ENCODE results near the gene F11R.

- TF ChIP-seq, protein P1, sequence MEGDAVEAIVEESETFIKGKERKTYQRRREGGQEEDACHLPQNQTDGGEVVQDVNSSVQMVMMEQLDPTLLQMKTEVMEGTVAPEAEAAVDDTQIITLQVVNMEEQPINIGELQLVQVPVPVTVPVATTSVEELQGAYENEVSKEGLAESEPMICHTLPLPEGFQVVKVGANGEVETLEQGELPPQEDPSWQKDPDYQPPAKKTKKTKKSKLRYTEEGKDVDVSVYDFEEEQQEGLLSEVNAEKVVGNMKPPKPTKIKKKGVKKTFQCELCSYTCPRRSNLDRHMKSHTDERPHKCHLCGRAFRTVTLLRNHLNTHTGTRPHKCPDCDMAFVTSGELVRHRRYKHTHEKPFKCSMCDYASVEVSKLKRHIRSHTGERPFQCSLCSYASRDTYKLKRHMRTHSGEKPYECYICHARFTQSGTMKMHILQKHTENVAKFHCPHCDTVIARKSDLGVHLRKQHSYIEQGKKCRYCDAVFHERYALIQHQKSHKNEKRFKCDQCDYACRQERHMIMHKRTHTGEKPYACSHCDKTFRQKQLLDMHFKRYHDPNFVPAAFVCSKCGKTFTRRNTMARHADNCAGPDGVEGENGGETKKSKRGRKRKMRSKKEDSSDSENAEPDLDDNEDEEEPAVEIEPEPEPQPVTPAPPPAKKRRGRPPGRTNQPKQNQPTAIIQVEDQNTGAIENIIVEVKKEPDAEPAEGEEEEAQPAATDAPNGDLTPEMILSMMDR (conservative IDR thresholded peaks at IDR 0.05; ENCODE audit: low read depth, low read length): no peak
- TF ChIP-seq MAFK (IDR thresholded peaks at IDR 0.05; ENCODE audit: low read depth, low read length) (no peak), RFX5 (IDR thresholded peaks at IDR 0.05; ENCODE audit: low read depth, low read length) (no peak), RAD21 (IDR thresholded peaks at IDR 0.05; ENCODE audit: low read length) (no peak), BHLHE40 (IDR thresholded peaks at IDR 0.05; ENCODE audit: low read depth, low read length) (no peak)
- TF ChIP-seq, protein P2, sequence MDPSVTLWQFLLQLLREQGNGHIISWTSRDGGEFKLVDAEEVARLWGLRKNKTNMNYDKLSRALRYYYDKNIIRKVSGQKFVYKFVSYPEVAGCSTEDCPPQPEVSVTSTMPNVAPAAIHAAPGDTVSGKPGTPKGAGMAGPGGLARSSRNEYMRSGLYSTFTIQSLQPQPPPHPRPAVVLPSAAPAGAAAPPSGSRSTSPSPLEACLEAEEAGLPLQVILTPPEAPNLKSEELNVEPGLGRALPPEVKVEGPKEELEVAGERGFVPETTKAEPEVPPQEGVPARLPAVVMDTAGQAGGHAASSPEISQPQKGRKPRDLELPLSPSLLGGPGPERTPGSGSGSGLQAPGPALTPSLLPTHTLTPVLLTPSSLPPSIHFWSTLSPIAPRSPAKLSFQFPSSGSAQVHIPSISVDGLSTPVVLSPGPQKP (IDR thresholded peaks at IDR 0.05; ENCODE audit: borderline replicate concordance, low read depth, low read length): no peak
Measured at GRCh38 chr1:161039546-161039945, 18.6 kb upstream of the F11R start.

Measured in IMR-90 (cell line).